Urinary bladder (tissue), 4 donors: ENCODE measurements around the gene TMEM54. TPM values are rescaled to one million over a fixed set of nuclear protein-coding genes. Genes with fewer than 3 reads are reported as not detected.

Experiments
- DNase-seq: peaks from one replicate; pipeline ENCODE4 v3.0.0-alpha.2; 2015; ENCODE audit errors: extremely low spot score
- H3K27ac ChIP-seq: one replicate; pipeline ENCODE4 v1.5.1; 2013; ENCODE audit warnings: low read depth, mild to moderate bottlenecking, moderate library complexity
- H3K36me3 ChIP-seq: one replicate; pipeline ENCODE4 v1.6.1; 2013; ENCODE audit warnings: mild to moderate bottlenecking, moderate library complexity; ENCODE audit not compliant: insufficient read depth
- H3K4me1 ChIP-seq: one replicate; pipeline ENCODE4 v1.6.1; 2013; ENCODE audit warnings: mild to moderate bottlenecking, moderate library complexity; ENCODE audit not compliant: insufficient read depth
- H3K4me3 ChIP-seq: one replicate; pipeline ENCODE4 v1.5.1; 2013; ENCODE audit warnings: low read depth, low read length
- WGBS: extraction: QIAGEN DNeasy Blood & Tissue Kit; methylation state at CpG from one replicate; pipeline ENCODE4 v1.1.7; 2013; 5-methylcytosine and 5-hydroxymethylcytosine counted together
- polyA plus RNA-seq: library from polyadenylated mRNA; stranded (reverse); fragments of 200-250 nt; gene quantifications from one replicate; pipeline ENCODE4 v1.2.3, GENCODE V29; 2013
- total RNA-seq: library from RNA; depleted of rRNA; stranded (reverse); fragments of >200 nt; gene quantifications from one replicate; pipeline ENCODE4 v1.2.3, GENCODE V29; 2014
- donor health status: healthy with polysubstance abuse.
- donor health status: healthy.

The TMEM54 gene
- total and polyA plus RNA-seq, 2 donors, result 12.8 to 67.8 TPM

DNA sequence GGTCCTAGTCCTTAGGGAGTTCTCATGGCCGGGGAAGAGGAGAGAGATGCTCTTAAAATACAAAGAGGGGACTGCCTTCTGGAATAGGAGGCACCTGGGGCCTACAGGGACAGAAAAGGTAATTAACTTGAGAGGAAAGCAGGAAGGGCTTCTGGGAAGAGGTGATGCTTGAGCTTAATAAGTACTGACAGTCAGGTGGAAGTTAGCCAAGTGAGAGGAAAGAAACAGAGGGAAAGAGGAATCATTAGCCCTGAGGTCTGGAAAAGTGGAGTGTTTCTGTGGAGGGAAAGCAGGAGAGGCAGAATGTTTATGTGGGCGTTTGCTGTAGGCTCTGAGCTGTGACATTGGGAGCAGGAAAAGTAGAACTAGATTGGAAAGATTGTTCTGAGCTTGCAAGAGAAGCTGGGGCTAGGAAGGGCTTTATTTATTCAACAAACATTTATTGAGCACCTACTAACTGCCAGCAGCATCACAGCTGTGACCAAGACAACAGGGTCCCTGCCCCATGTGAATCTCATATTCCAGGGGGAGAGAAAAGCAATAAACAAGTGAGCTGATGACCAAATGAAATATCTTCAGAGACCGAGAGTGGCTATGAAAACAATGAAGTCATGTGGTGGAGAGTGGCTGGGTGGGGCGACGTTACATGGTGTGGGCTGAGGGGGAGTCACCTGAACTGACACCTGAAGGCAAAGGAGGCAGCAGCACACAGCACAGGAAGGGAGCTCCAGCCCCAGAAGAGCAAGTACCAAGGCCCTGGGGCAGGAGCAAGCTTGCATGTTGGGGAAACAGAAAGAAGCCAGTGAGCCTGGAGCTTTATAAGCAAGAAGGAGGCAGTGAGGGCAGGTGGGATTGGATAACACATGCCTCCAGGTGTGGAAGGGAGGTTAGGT lies 26.1 kb downstream of the TMEM54 start:
- no peaks in the 10 kb centered on the region for H3K4me1 ChIP-seq
- H3K36me3 ChIP-seq, result no peaks in the 10 kb centered on the region
- 69% methylated on average over 5 of the region's 5 CpGs for WGBS
- H3K4me3 ChIP-seq, result no peak overlapping the region
- no peak overlapping the region for H3K27ac ChIP-seq
- no peak for DNase-seq

DNA sequence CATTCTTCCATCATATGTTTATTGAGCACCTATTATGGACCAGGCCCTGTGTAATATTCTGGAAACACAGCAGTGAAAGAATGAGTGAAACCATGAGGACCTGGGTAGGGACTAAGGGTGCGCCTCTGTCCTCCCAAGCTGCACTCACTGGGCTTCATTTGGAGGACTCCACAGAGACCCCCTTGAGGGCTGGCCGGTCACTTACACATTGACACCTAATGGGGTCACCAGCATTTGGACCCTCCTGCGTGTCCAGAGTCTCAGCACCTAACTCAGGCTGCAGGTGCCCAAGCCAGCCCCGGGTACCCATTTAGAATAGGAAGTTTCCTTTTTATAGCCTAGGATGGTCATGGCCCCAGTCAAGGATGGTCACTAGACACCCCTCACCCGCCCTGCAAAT lies 27.7 kb downstream of the TMEM54 start:
- H3K4me1 ChIP-seq, result no peaks in the 10 kb centered on the region
- no peak overlapping the region for H3K4me3 ChIP-seq
- no peaks in the 10 kb centered on the region for H3K36me3 ChIP-seq
- 90% methylated on average over 5 of the region's 5 CpGs for WGBS
- no peak overlapping the region for H3K27ac ChIP-seq
- DNase-seq, result no peak

DNA sequence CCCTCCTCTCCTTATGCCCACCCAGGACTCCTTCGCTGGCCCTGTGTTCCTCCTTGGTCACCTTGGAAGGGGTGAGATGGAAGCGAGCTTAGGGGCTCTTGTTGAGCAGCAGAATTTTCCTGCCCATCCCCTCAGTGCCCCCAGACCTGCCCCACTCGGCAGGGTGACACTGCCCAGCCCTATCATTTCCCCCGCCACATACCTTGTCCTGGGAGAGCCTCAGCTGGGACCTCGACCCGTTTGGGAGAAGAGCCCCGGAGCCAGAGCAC lies 29.1 kb downstream of the TMEM54 start:
- WGBS, result 55% methylated on average over 7 of the region's 7 CpGs
- Histone ChIP-seq H3K4me3 (no peak overlapping the region), H3K27ac (no peak overlapping the region), H3K36me3 (no peaks in the 10 kb centered on the region), H3K4me1 (no peaks in the 10 kb centered on the region)
- no peak for DNase-seq

DNA sequence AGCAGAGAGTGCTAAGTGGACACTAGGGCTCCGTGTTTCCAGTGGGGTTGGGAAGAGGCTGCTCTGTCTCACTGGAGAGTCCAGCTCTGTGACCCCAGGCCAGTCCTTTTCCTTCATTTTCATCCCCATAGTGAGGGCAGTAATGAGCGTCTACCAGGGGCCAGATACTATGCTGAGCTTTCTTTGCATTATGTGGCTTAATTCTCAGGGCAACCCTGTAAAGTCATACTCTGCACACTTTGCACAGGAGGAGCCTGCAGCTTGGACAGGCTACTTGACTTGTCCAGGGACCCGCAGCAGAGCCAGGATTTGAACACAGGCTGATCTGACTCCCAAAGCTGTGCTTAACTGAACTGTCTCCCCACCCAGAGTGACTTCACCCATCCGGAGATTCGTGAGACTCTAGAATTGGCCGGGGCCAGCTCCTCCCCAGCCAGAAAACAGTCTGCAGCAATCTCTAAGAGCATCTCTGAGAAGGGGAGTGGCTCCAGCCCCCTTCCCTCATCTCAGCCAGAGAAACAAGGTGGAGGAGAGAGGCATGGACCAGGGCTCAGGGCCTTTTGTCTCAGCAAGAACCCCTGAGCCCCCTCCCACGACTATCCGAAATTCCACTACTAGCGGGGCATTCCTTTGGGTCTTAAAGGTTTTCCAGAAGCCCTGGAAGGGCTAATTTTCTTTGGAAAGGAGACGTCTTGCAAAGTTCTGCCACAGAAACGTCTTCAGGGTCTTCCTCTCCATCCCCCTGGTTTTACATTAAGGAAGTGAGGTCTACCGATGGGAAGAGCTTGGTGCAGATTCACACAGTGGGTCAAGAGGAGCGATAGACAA lies 29.6 kb downstream of the TMEM54 start:
- DNase-seq, result no peak
- Histone ChIP-seq H3K27ac (no peak overlapping the region), H3K4me3 (peak overlapping the region; percentile 54), H3K4me1 (no peaks in the 10 kb centered on the region), H3K36me3 (no peaks in the 10 kb centered on the region)
- WGBS, result 50% methylated on average over 13 of the region's 13 CpGs

DNA sequence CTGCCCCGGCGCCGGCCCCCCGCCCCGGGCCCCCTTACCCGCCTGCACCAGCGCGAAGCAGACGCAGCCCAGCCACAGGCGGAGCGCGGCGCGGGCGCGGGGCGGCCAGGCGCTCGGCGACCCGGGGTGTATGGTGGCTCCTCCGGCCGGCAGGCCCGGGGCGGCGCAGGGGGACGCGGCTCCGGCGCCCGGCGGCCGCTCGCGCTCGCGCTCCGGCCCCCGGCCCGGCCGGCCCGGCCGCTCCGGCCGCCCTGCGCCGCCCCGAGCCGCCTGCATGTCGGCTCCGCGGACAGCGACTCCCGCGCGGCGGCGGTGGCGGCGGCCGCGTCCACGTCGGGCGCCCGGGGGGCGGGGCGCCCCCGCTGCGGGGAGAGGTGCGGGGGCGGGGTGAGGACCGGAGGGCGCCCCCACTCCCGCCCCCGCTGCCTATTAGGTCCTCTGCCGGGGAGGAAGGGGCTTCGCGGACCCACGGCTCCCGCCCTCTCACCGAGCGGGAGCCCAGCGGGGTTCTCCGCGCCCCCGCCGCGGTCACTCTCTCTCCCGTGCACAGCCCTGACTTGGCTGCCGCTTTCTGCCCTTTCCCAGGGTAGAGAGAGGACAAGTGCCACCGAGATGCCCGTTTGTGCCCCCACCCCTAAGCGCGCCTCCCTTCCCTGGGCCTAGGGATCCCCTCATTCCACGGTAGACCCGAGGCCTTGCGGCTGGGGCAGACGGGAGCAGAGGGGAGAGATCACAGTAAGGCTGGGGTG lies 30.4 kb downstream of the TMEM54 start, which contains the start of gene FNDC5:
Gene FNDC5, minus strand, starts transcription at position 298 of the 749 bp plus-strand sequence.
- no peaks in the 10 kb centered on the region for H3K4me1 ChIP-seq
- H3K27ac ChIP-seq, result no peak within 1 kb of the TSS
- 1% methylated on average over 98 of the region's 99 CpGs for WGBS
- no peaks in the 10 kb centered on the region for H3K36me3 ChIP-seq
- DNase-seq, result no peak
- H3K4me3 ChIP-seq, result peak within 1 kb of the TSS; percentile 54

DNA sequence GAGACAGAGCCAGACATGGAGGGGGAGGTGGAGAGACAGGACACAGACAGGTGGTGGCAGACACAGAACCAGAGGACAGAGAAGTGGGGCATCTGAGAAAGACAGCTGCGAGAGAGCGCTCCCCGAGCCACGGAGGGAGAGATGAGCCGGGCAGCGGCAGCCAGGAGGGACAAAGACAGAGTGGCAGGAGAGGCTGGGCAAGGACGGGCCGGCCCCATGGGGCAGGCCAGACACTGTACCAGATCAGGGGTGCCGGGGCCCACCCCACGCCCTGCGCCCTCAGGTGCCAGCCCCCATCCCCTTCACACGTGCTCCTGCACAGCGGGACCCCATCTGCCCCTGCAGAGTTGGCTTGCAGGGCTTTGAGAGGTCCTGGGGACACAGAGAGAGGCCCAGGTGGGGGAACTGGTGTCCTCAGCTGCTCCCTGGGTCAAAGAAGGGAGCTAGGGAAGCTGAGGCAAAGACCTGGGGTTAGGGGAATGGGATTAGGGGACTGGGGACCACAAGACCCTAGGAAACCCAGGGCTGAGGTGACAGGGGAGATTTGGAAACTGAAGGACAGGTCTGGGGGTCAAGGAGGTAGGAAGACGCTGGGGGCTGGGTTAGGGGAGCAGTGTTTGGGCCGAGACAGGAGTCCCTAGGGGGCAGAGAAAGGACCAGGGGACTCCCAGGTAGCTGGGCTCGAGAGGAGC lies 31.1 kb downstream of the TMEM54 start:
- no peak for DNase-seq
- peak overlapping the region; percentile 54 for H3K4me3 ChIP-seq
- WGBS, result 58% methylated on average over 16 of the region's 16 CpGs
- no peaks in the 10 kb centered on the region for H3K36me3 ChIP-seq
- H3K27ac ChIP-seq, result no peak overlapping the region
- H3K4me1 ChIP-seq, result no peaks in the 10 kb centered on the region

DNA sequence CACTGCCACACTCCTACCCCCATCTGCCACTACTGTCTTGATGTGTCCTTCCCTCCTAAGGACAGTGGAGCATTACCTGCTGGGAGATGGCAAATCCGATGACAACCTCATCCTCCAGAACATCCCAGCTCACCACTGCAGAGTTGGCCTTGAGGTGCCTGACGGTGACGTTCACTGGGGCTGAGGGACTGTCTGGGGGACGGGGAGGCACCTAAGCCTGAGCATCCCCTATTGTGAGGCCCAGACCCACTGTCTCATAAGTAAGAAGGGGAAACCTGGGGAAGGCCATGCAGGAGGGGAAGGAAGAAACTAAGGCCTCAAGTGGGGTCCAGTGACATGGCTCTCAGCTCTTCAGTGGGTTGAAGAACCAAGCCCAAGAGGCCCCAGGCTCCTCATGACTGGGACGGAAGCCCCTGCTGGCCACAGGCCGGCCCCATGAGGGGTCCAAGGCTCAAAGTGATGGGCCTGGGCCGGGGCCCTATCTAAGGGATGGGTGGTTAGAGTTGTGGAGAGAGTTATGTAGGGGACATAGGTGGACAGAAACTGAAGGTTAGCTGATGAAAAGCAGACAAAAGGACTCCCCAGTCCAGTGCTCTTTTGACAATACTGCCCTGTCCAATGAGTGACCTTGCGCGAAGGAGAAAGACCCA lies 32.3 kb downstream of the TMEM54 start:
- DNase-seq, result no peak
- Histone ChIP-seq H3K27ac (no peak overlapping the region), H3K4me3 (no peak overlapping the region), H3K4me1 (no peaks in the 10 kb centered on the region), H3K36me3 (no peaks in the 10 kb centered on the region)
- 98% methylated on average over 9 of the region's 9 CpGs for WGBS

DNA sequence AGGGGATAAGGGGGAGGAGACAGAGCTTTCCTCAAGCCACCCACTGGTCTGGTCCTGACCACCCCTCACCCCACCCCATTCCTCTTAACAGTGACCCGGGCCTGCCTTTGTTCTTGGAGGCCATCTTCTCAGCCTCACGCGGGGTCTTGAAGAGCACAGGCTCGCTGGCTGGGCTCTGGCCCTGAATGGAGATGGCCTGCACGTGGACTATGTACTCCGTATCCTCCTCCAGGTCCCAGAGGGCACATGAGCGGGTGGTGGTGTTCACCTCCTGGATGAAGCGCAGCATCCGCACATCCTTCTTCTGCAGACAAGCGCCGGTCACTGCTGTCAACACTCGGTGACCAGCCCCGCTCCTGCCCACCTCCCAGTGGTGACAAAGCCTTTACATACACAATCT lies 33.1 kb downstream of the TMEM54 start:
- no peak overlapping the region for H3K27ac ChIP-seq
- no peaks in the 10 kb centered on the region for H3K36me3 ChIP-seq
- WGBS, result 93% methylated on average over 13 of the region's 13 CpGs
- H3K4me3 ChIP-seq, result no peak overlapping the region
- H3K4me1 ChIP-seq, result no peaks in the 10 kb centered on the region
- DNase-seq, result no peak

DNA sequence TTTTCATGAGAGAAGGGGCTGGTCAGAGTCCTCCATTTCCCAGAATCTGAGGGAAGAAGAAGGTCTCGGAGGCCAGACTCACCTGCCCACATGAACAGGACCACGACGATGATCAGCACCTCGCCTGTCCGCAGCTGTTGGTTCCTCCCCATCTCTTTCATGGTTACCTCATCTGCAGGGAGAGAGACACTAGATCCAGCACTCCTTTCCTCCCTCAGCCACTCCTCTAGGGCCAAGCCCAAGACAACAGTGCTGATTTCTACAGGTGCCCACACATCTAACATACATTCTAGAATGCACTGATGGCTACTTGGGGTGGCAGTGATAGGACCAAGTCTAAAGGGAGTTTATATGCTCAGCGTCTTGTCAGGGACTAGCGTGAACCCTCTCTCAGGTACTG lies 33.5 kb downstream of the TMEM54 start:
- Histone ChIP-seq H3K36me3 (no peaks in the 10 kb centered on the region), H3K27ac (no peak overlapping the region), H3K4me3 (no peak overlapping the region), H3K4me1 (no peaks in the 10 kb centered on the region)
- no peak for DNase-seq
- WGBS, result 94% methylated on average over 7 of the region's 7 CpGs

DNA sequence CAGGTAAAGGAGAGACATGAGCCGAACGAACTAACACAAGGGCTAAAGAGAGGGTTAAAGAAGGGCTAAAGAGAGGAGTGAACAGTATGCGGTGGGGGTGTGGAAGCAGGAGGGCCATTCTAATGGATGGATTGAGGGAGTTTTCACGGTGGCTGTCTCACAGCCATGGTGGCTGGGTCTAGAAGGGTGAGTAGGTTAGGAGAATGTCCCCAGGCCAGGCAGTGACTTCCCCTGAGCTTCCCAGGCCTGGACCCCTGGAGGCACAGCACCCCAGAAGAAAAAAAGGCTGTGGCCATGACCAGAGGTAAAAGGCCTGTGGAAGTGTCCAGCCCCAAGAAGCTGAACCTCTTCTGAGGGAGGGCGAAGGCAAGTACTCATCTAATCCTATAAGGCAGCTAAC lies 34.0 kb downstream of the TMEM54 start:
- H3K4me1 ChIP-seq, result no peaks in the 10 kb centered on the region
- WGBS, result 90% methylated on average over 5 of the region's 5 CpGs
- H3K36me3 ChIP-seq, result no peaks in the 10 kb centered on the region

DNA sequence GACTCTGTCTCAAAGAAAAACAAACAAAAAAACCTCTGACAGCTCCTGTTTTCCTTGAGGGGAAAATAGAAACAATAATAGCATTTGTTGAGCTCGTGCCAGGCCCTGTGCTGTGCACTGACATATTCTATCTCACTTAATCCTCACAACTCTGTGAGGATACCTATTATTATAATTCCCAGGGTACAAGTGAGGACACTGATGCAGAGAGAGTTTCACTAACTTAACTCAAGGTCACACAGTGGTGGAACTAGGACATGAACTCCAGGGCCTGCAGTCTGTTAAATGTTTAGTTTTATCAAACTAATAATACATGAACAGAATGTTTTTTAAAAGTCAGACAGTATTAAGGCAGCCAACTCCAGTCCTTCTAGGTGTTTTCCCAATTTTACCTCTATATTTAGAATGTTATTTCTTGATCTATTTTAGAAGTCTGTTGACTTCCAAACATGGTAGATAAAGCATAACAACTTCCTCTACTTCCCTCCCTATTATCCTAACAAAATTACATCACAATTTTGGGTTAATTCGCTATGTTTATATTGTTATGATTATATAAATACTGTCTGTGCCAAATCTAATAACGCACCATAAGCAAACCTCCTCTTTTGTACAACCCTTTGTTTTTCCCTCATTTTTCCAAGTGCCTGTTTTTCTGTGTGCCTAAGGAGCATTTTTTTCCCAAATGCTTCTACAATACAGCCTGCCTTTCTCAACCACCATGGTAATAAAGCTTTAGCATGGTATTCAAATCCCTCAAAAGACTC lies 35.4 kb downstream of the TMEM54 start:
- no peaks in the 10 kb centered on the region for H3K4me1 ChIP-seq
- no peak overlapping the region for H3K4me3 ChIP-seq
- H3K27ac ChIP-seq, result no peak overlapping the region
- H3K36me3 ChIP-seq, result no peaks in the 10 kb centered on the region
- no peak for DNase-seq
- 38% methylated on average over 3 of the region's 3 CpGs for WGBS

More for the DNA sequence above, 34.0 kb downstream of the TMEM54 start:
- Histone ChIP-seq H3K27ac (no peak overlapping the region), H3K4me3 (no peak overlapping the region)
- DNase-seq, result no peak

DNA sequence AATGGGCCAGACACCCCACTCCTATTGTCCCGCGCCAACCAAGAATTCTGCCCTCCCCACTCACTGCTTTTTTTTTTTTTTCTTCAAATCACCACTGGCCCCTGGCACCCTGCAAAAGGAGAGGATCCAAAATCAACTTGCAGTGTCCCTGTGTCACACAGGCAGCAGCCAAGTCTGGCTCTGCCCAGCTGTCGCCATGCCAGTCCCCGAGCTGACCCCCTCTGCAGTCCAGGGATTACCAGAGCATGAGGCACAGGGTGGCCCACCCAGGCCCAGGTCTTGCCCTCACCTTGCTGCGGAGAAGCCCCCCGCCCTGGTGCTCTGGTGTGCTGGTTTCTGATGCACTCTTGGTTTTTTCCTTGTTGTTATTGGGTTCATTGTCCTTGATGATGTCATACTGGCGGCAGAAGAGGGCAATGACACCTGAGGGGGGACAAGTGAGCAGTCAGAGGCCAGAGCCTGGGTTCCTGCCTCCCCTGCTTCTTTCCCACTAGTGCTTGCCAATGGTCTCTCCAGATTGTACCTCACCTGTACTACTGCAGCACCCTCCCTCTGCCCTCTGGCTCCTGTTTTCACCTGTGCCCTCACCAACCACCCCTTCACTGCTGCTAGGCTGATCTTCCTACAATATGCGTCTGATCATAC lies 36.7 kb downstream of the TMEM54 start:
- Histone ChIP-seq H3K4me1 (no peaks in the 10 kb centered on the region), H3K36me3 (no peaks in the 10 kb centered on the region), H3K27ac (no peak overlapping the region), H3K4me3 (no peak overlapping the region)
- WGBS, result 97% methylated on average over 8 of the region's 8 CpGs
- no peak for DNase-seq
